Prostate gland (tissue), 2 donors: ENCODE results near the gene PPM1K. TPM values are rescaled to one million over a fixed set of nuclear protein-coding genes. Genes with fewer than 3 reads are reported as not detected.
A peak's percentile ranks its signal among the peaks of the same experiment; 100 is the strongest.
"Not testable (repeated sequence)": the region's sequence is repeated elsewhere in the genome, so short reads cannot be mapped to it uniquely, and the experiment has no call there.

Experiments
- DNase-seq: peaks from one replicate; pipeline ENCODE4 v3.0.0-alpha.2; 2019; ENCODE audit warnings: low spot score
- H3K27ac ChIP-seq, 2 donors: fragments of 200-600 bp; sonication (generic); 2 replicates each; pipeline ENCODE4 v1.5.1; 2017 to 2019
- H3K27me3 ChIP-seq: fragments of 200-600 bp; sonication (generic); replicated peaks from 2 replicates; pipeline ENCODE4 v1.5.1; 2019; ENCODE audit not compliant: insufficient read depth
- H3K36me3 ChIP-seq, 2 donors: fragments of 200-600 bp; sonication (generic); 1 replicate in 1 of 2; 2 replicates in 1 of 2; pipeline versions ENCODE4 v1.5.1 to v1.8.1; 2017 to 2019
- H3K4me1 ChIP-seq: fragments of 200-600 bp; sonication (generic); replicated peaks from 2 replicates; pipeline ENCODE4 v1.5.1; 2019
- H3K4me3 ChIP-seq, 2 donors: fragments of 200-600 bp; sonication (generic); 2 replicates each; pipeline ENCODE4 v1.5.1; 2017 to 2019
- H3K9me3 ChIP-seq: fragments of 200-600 bp; sonication (generic); 2 replicates; pipeline ENCODE4 v1.5.1; 2017
- CTCF ChIP-seq, 4 experiments: fragments of 200-600 bp in 2 of 4; fragments of 450-650 bp in 2 of 4; sonication (generic) in 2 of 4; IDR thresholded peaks; 1 replicate in 3 of 4; 2 replicates in 1 of 4; pipeline ENCODE4 v1.5.1; 2016 to 2019; ENCODE audit warnings: antibody characterized with exemption in 4 of 4, mild to moderate bottlenecking in 2 of 4, moderate library complexity in 2 of 4
- POLR2A ChIP-seq: fragments of 450-650 bp; IDR thresholded peaks from one replicate; pipeline ENCODE4 v1.6.1; 2016; ENCODE audit warnings: antibody characterized with exemption, mild to moderate bottlenecking
- POLR2AphosphoS5 ChIP-seq: sonication (generic); formaldehyde crosslinking; IDR thresholded peaks from one replicate; pipeline ENCODE4 v1.6.1; 2017; ENCODE audit warnings: antibody characterized with exemption
- WGBS: methylation state at CpG from one replicate; pipeline ENCODE4 v1.1.5; 2018; 5-methylcytosine and 5-hydroxymethylcytosine counted together
- intact Hi-C: fragments of 100-400 bp; cut with DNase I; formaldehyde crosslinking; loops from one replicate; pipeline ENCODE4 v1.14.2; 2022
- total RNA-seq, 2 donors: library from RNA; depleted of rRNA; stranded (reverse); fragments of >200 nt; gene quantifications; one replicate each; pipeline ENCODE4 v1.1.0, GENCODE V29; 2016

The PPM1K gene
- total RNA-seq, 2 donors from 2014 or later, result 63.7 to 65.1 TPM

GRCh38 chr4:88320224-88320779 is 35.9 kb upstream of the PPM1K start:
- WGBS, result 73% methylated on average over 1 of the region's 1 CpG
- Histone ChIP-seq H3K9me3 (no peaks in the 10 kb centered on the region), H3K27ac (peak overlapping the region; percentile 73 to 85), H3K27me3 (no peaks in the 10 kb centered on the region), H3K4me1 (no peaks in the 10 kb centered on the region), H3K36me3 (no peaks in the 10 kb centered on the region), H3K4me3 (peak overlapping the region in 1 of 2 donors; percentile 19)
- TF ChIP-seq POLR2AphosphoS5, result no peak
- TF ChIP-seq CTCF (IDR thresholded peaks at IDR 0.05), result no peak
- no peak for TF ChIP-seq POLR2A
- intact Hi-C loops, result no loop called here
- no peak for DNase-seq

- DNase-seq, result peak; percentile 71
- TF ChIP-seq POLR2AphosphoS5 (peak; percentile 82), POLR2A (no peak), CTCF (IDR thresholded peaks at IDR 0.05) (no peak)
- Histone ChIP-seq H3K4me3 (peak overlapping the region in 1 of 2 donors; percentile 19), H3K9me3 (no peaks in the 10 kb centered on the region), H3K4me1 (no peaks in the 10 kb centered on the region), H3K36me3 (no peaks in the 10 kb centered on the region), H3K27me3 (no peaks in the 10 kb centered on the region), H3K27ac (peak overlapping the region; percentile 73 to 85)
- WGBS, result 49% methylated on average over 3 of the region's 3 CpGs
- intact Hi-C loops, result no loop called here
Observed at GRCh38 chr4:88318751-88319350, 34.5 kb upstream of the PPM1K start.

GRCh38 chr4:88315460-88316017 is 31.2 kb upstream of the PPM1K start:
- Histone ChIP-seq H3K4me3 (no peak overlapping the region), H3K4me1 (no peaks in the 10 kb centered on the region), H3K27ac (peak overlapping the region; percentile 39 to 52), H3K9me3 (no peaks in the 10 kb centered on the region), H3K36me3 (no peaks in the 10 kb centered on the region), H3K27me3 (no peaks in the 10 kb centered on the region)
- 78% methylated on average over 5 of the region's 5 CpGs for WGBS
- intact Hi-C loops, result no loop called here
- no peak for DNase-seq
- TF ChIP-seq POLR2A (no peak), CTCF (IDR thresholded peaks at IDR 0.05) (no peak), POLR2AphosphoS5 (no peak)

GRCh38 chr4:88313088-88313624 is 28.8 kb upstream of the PPM1K start:
- DNase-seq, H3K27me3 ChIP-seq, intact Hi-C loops, H3K4me3 ChIP-seq, H3K27ac ChIP-seq, H3K36me3 ChIP-seq, H3K9me3 ChIP-seq, H3K4me1 ChIP-seq: not testable (repeated sequence)
- 97% methylated on average over 23 of the region's 23 CpGs for WGBS

- no peak for DNase-seq
- intact Hi-C loops, result no loop called here
- no peak overlapping the region for H3K27ac ChIP-seq
- no peak overlapping the region for H3K4me3 ChIP-seq
- no peaks in the 10 kb centered on the region for H3K9me3 ChIP-seq
- H3K4me1 ChIP-seq, result no peaks in the 10 kb centered on the region
- WGBS, result 63% methylated on average over 1 of the region's 1 CpG
- H3K27me3 ChIP-seq, result no peaks in the 10 kb centered on the region
- no peaks in the 10 kb centered on the region for H3K36me3 ChIP-seq
- no peak for TF ChIP-seq CTCF (IDR thresholded peaks at IDR 0.05)
- no peak for TF ChIP-seq POLR2AphosphoS5
- no peak for TF ChIP-seq POLR2A
Observed at GRCh38 chr4:88308587-88308986, 24.2 kb upstream of the PPM1K start.
